CD4-positive, alpha-beta T cell treated with Interleukin-15 for 1 hour (primary cell): ENCODE measurements around the gene SLC43A2.

ENCODE experiments used
- DNase-seq: peaks from one replicate; pipeline ENCODE4 v3.0.0-alpha.2; 2020

SLC43A2 gene

GRCh38 chr17:1560858-1561355, 67.7 kb downstream of the SLC43A2 start:
- no peak for DNase-seq

GRCh38 chr17:1560101-1560857, 68.4 kb downstream of the SLC43A2 start:
- no peak for DNase-seq

- DNase-seq = no peak
These were observed 69.3 kb downstream of the SLC43A2 start for GRCh38 chr17:1559047-1560043.

- DNase-seq = no peak
These were observed 70.2 kb downstream of the SLC43A2 start for GRCh38 chr17:1558401-1558800.

DNA sequence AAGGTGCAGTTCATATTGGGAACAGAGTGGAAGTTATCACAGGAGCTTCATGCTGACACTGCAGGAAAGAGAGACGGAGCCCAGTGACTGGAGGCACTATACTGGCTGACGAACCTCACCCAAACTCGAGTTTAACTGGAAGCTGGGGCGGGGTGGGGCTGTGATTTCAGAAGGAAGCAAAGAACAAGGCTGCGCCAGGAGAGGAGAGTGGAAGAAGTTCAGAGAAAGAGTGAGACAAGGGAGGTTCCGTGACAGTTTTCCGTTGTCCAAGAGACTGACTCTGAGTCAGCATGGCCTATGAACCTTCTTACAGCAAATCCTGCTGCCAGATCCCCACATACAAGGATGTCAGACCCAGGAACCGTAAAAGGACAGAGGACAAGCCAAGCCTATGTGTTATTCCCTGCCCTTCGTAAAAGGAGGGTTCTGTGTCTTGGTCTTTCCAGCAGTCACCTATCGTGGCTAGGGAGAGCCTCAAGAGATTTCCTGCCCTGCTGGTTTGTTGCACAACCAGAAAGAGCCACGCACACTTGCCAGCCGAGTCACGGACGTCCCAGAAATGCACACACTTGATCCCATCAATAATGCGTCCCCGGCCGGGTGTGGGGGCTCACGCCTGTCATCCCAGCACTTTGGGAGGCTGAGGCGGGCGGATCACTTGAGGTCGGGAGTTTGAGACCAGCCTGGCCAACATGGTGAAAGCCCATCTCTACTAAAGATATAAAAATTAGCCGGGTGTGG, 71.1 kb downstream of the SLC43A2 start:
- no peak for DNase-seq

DNA sequence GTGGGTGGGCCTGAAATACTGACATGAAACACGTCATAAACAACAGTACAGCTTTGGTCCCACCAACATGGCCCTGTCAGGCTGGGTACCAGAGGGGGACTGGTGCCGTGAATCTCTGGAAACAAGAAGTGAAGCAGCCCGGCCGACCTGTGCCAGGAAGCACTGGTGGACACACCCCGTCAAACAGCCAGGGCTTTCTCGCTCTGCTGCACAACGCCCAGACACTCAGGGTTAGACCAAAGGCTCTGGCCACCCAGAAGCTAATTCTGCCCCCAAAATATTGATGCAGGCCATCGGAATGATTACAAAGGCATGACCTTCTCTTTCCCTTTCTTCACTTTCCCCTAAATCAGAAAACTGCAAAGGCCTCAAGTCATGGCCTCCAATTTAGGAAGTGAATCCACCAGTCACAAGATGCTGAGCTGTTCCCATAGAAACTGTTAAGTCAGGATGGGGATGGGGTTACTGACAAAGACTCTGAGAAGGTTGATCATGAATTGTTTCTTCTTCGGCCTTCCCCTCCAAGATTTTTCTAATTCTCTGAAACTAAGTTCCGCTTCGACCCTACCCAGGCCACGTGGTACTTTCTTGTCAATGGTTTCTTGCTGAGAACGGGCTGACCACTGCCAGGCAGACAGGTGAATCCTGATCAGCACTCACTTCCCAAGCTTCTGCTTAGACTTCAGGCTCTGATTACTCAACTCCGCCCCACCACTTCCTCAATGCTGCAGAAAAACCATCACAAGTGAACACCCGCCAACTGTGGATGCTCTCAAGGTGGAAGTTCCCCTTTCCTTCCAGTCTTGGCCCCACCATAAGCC, 72.8 kb downstream of the SLC43A2 start:
- peak; percentile 57 for DNase-seq

- no peak for DNase-seq
These were observed 73.7 kb downstream of the SLC43A2 start for GRCh38 chr17:1554751-1555540.

DNA sequence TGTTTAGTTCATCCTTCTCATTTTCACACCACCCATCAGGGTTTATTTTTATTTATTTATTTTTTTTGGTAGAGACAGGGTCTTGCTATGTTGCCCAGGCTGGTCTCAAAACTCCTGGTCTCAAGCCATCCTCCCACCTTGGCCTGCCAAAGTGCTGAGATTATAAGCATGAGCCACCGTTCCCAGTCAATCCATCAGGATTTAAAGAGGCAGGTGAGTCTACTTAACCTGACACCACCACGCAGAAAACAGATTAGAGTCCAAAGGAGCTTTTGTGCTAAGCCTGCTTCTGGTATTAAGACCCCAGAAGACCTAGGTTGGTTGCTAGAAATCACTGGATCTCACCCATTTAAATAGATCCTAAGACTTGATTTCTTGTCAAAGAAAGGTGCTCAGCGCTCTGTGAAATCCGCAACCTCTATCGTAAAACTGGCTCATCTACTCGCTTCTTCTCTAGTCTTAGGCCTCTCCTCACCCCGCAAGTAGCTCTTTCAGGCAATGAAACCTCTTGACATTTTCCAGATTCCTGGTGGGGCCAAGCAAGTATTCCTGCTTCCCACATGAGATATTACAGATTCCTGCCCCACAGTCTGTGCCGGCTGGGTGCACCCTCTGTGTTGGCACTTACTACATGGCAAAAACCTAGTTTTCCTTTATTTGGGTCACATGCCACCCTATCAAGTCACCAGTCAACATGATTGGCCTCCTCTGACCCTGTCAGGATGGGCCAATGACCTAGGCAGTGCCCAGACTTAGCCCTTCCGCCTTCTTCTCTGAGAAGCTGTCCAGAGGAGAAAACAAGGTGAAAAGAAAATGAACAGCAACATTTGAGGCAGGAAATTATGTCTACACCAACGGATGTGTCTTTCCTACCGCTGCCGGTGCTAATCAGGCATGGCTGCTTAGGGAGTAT, 75.0 kb downstream of the SLC43A2 start:
- DNase-seq = no peak

- DNase-seq = no peak
These were observed 75.7 kb downstream of the SLC43A2 start for GRCh38 chr17:1552932-1553331.

GRCh38 chr17:1551741-1552140, 76.9 kb downstream of the SLC43A2 start:
- no peak for DNase-seq

DNA sequence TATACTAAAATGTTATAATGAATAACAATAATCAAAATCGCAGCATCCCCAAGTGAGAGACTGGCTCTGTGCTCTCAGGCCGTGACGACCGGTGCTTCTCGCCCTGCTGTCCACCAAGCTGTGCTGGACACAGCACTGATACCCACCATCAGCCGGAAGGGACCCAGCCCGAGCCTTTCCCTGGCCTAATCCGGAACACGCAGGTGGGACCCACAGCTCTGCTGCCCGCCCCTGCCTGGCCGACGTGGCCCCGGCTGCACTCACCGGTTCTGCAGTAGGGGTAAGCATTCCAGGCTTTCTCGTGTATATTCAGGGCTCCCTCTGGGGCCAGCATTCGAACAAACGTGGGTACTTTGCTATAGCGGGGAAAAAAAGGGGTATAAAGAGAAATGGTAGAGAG, 80.6 kb downstream of the SLC43A2 start:
- DNase-seq = no peak

DNA sequence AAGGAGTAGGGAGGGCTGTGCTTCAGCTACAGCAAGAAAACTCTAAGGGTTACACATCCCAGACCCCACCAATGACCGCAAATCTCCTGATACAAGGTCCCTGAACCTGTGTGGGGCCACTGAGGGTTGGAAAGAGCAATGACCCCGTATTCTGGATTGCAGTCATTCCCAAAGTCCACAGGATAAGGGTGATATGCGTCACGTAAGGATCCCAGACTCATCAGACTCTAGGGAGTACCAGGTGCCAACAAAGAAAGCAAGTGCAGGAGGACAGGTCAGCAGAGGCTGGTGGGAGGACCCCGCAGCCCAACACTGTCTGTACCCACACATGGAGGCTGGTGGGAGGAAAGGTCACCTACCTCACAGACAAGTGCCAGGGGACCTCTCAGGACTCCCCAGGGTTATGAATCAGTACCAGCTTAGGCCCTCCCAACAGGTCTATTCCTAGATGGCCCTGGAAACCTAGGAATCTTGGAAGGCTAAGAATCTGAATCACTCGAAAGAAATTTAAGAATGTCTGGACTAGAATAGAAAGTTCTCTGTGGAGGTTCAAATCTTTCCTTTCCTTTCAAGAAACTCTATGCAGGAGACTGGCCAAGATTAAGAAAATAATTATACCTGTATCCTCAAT, 82.2 kb downstream of the SLC43A2 start:
- no peak for DNase-seq

GRCh38 chr17:1545618-1546017, 83.0 kb downstream of the SLC43A2 start:
- no peak for DNase-seq

GRCh38 chr17:1542316-1542715, 86.3 kb downstream of the SLC43A2 start:
- DNase-seq = no peak

DNA sequence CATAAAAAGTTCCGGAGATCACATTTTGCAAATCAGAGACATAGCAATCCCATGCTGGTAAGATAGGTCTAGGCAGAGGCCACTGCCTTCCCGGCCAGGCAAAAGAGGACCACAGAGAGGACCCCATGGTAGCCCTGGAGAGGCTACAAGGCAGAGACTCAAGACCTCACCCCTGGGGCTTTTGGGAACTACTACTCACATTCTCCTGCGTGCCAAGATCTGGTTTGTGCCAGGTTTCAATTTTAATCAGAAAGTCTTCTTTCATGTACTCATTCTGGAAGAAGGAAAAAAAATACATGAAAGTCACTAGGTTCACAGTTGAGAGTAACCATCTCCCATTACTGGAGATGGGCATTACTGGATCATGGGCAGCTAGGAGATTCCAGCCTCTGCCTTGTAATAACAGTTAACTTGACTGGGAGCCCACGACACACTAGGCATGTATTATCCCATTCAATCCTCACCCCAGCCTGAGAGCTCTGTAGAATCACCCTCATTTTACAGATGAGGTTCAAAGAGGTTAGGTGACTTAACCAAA, 87.2 kb downstream of the SLC43A2 start:
- DNase-seq = no peak

- no peak for DNase-seq
These were observed 88.8 kb downstream of the SLC43A2 start for GRCh38 chr17:1539811-1540210.

GRCh38 chr17:1535737-1536136, 92.9 kb downstream of the SLC43A2 start:
- no peak for DNase-seq

GRCh38 chr17:1533661-1534325, 94.8 kb downstream of the SLC43A2 start:
- DNase-seq = no peak
